Liver (tissue), 9 donors: ENCODE measurements around the gene ST8SIA1. TPM values are rescaled to one million over a fixed set of nuclear protein-coding genes. Genes with fewer than 3 reads are reported as not detected.

ENCODE experiments used
- DNase-seq: peaks from one replicate; pipeline ENCODE4 v3.0.0-alpha.2; 2017; ENCODE audit warnings: low spot score
- H3K27ac ChIP-seq, 2 donors: one replicate each; pipeline ENCODE4 v1.7.0; 2013; ENCODE audit warnings: inconsistent platforms in 2 of 2, low read length in 2 of 2, control low read depth in 1 of 2, low read depth in 1 of 2, mild to moderate bottlenecking in 1 of 2
- H3K27me3 ChIP-seq, 4 donors: one replicate each; pipeline versions ENCODE4 v1.6.1 to v1.7.0; 2013; ENCODE audit warnings: low read length in 3 of 4, inconsistent platforms in 1 of 4, mild to moderate bottlenecking in 1 of 4, moderate library complexity in 1 of 4; ENCODE audit not compliant: control insufficient read depth in 4 of 4, insufficient read depth in 4 of 4
- H3K36me3 ChIP-seq, 4 donors: one replicate each; pipeline versions ENCODE4 v1.6.1 to v1.7.0; 2013; ENCODE audit warnings: low read length in 3 of 4, mild to moderate bottlenecking in 3 of 4, low read depth in 1 of 4, moderate library complexity in 1 of 4; ENCODE audit not compliant: control insufficient read depth in 4 of 4, insufficient read depth in 3 of 4
- H3K4me1 ChIP-seq, 4 donors: one replicate each; pipeline versions ENCODE4 v1.6.1 to v1.7.0; 2013; ENCODE audit warnings: low read length in 3 of 4, mild to moderate bottlenecking in 3 of 4, moderate library complexity in 1 of 4; ENCODE audit not compliant: control insufficient read depth in 4 of 4, insufficient read depth in 4 of 4
- H3K4me3 ChIP-seq, 3 donors: one replicate each; pipeline versions ENCODE4 v1.6.1 to v1.7.0; 2013; ENCODE audit warnings: low read length in 3 of 3, control low read depth in 1 of 3, low read depth in 1 of 3, mild to moderate bottlenecking in 1 of 3
- H3K9ac ChIP-seq, 2 donors: one replicate each; pipeline ENCODE4 v1.7.0; 2013; ENCODE audit warnings: low read length in 2 of 2, mild to moderate bottlenecking in 2 of 2, moderate library complexity in 2 of 2, control low read depth in 1 of 2, low read depth in 1 of 2
- H3K9me3 ChIP-seq, 4 donors: one replicate each; pipeline versions ENCODE4 v1.6.1 to v1.7.0; 2013; ENCODE audit warnings: low read length in 3 of 4; ENCODE audit not compliant: control insufficient read depth in 4 of 4
- EGR1 ChIP-seq, 2 donors: IDR thresholded peaks; 2 replicates each; pipeline ENCODE4 v1.6.1; 2016 to 2018; ENCODE audit warnings: antibody characterized with exemption in 2 of 2, low read depth in 2 of 2
- FOXA1 ChIP-seq: IDR thresholded peaks from 2 replicates; pipeline ENCODE4 v1.6.1; 2016; ENCODE audit warnings: antibody characterized with exemption
- FOXA2 ChIP-seq: IDR thresholded peaks from 2 replicates; pipeline ENCODE4 v1.6.1; 2016; ENCODE audit warnings: antibody characterized with exemption
- GABPA ChIP-seq, 2 donors: IDR thresholded peaks in 1 of 2; conservative IDR thresholded peaks in 1 of 2; 2 replicates each; pipeline ENCODE4 v1.6.1; 2016; ENCODE audit warnings: antibody characterized with exemption in 2 of 2, mild to moderate bottlenecking in 1 of 2, moderate library complexity in 1 of 2
- HNF4A ChIP-seq, 2 donors: conservative IDR thresholded peaks; 2 replicates each; pipeline ENCODE4 v1.6.1; 2016; ENCODE audit warnings: antibody characterized with exemption in 2 of 2, mild to moderate bottlenecking in 2 of 2
- HNF4G ChIP-seq: IDR thresholded peaks from 2 replicates; pipeline ENCODE4 v1.6.1; 2016; ENCODE audit warnings: antibody characterized with exemption
- JUND ChIP-seq, 2 donors: IDR thresholded peaks; 2 replicates each; pipeline ENCODE4 v1.6.1; 2016; ENCODE audit warnings: antibody characterized with exemption in 2 of 2
- RAD21 ChIP-seq, 2 donors: IDR thresholded peaks; 2 replicates each; pipeline ENCODE4 v1.6.1; 2016; ENCODE audit warnings: antibody characterized with exemption in 2 of 2, mild to moderate bottlenecking in 2 of 2
- SP1 ChIP-seq: IDR thresholded peaks from 2 replicates; pipeline ENCODE4 v1.6.1; 2018; ENCODE audit warnings: antibody characterized with exemption, mild to moderate bottlenecking
- TAF1 ChIP-seq: conservative IDR thresholded peaks from 2 replicates; pipeline ENCODE4 v1.6.1; 2016; ENCODE audit warnings: antibody characterized with exemption, mild to moderate bottlenecking
- YY1 ChIP-seq: IDR thresholded peaks from 2 replicates; pipeline ENCODE4 v1.6.1; 2016; ENCODE audit warnings: antibody characterized with exemption, mild to moderate bottlenecking
- WGBS: extraction: QIAGEN DNeasy Blood & Tissue Kit; methylation state at CpG from one replicate; pipeline ENCODE4 v1.1.7; 2013; 5-methylcytosine and 5-hydroxymethylcytosine counted together
- polyA plus RNA-seq, 2 donors: library from polyadenylated mRNA; stranded (reverse) in 1 of 2; unstranded in 1 of 2; fragments of 200-250 nt in 1 of 2; fragments of >200 nt in 1 of 2; fragmentation: Nextera tagmentation in 1 of 2; extraction: Ambion mirVana in 1 of 2; gene quantifications; one replicate each; pipeline versions ENCODE4 v1.2.1 to v1.2.3, GENCODE V29; 2013 to 2015
- total RNA-seq, 2 donors: library from RNA; depleted of rRNA; stranded (reverse); fragments of >200 nt; gene quantifications; one replicate each; pipeline ENCODE4 v1.2.3, GENCODE V29; 2014
- TF ChIP-seq, protein P1 (sequence below): IDR thresholded peaks from 2 replicates; pipeline ENCODE4 v1.6.1; 2016; ENCODE audit warnings: antibody characterized with exemption
- TF ChIP-seq, protein P2 (sequence below): IDR thresholded peaks from 2 replicates; pipeline ENCODE4 v1.6.1; 2016; ENCODE audit warnings: antibody characterized with exemption
- TF ChIP-seq, protein P3 (sequence below): fragments of 150-350 bp; IDR thresholded peaks from 2 replicates; pipeline ENCODE4 v1.5.1; 2017; ENCODE audit warnings: improper control_type of control experiment, low read depth, low read length; ENCODE audit not compliant: missing input control
- donor health status: healthy.
- donor health status: healthy.
- donor health status: healthy.
- donor health status: healthy.
- donor health status: healthy.

Gene ST8SIA1
- total and polyA plus RNA-seq, 4 donors: 0.02 to 1.0 (median 0.17) TPM; not detected in 1

DNA sequence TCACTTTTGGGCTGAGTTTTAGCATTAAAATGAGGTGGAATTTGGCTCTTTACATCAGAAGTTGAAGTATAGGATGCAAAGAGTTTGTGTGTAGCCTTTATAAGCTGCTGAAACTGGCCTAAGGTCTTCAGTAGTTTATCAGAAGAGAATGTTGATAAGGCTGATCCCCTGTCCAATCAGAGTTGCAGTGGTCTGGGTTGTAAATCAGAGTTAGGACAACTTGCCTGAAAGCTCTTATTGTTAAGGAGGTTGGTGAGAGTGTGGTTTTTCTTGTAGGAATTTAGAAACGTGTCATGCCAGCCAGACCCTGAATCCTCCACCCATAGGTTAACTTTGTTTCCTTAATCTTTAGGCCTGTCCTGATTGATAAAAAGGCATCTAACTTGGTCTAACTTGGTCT is 143.5 kb downstream of the ST8SIA1 start:
- Histone ChIP-seq H3K4me3 (no peak overlapping the region), H3K4me1 (no peaks in the 10 kb centered on the region), H3K27ac (no peak overlapping the region), H3K9ac (no peak overlapping the region), H3K27me3 (no peaks in the 10 kb centered on the region), H3K9me3 (no peaks in the 10 kb centered on the region), H3K36me3 (no peaks in the 10 kb centered on the region)
- no peak for DNase-seq
- TF ChIP-seq GABPA (IDR thresholded peaks at IDR 0.05 in 1 of 2, conservative IDR thresholded peaks at IDR 0.05 in 1 of 2): no peak
- whole genome bisulfite sequencing: 34% methylated on average over 1 of the region's 1 CpG

DNA sequence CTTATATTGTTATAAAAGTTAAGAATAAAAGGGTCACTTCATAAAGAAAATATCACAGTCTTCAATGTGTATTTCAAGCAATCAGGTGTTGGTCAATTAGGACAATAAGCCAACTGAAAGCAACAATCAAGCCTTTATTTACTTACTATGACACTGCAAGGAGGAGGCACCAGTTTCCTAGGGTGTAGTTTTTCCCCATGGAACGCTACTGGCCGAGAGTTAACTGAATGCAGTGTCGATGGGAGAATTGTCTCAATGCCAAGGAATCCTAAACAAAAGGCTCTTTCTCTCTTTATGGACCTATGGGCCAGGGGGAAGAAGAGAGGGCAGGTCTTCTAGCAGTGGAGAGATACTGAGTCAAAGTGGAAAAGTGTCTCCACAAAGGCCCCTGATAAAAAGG is 146.1 kb downstream of the ST8SIA1 start:
- no peak overlapping the region for H3K9ac ChIP-seq
- H3K9me3 ChIP-seq: no peaks in the 10 kb centered on the region
- DNase-seq: no peak
- no peaks in the 10 kb centered on the region for H3K4me1 ChIP-seq
- no peaks in the 10 kb centered on the region for H3K27me3 ChIP-seq
- H3K4me3 ChIP-seq: no peak overlapping the region
- no peak overlapping the region for H3K27ac ChIP-seq
- H3K36me3 ChIP-seq: no peaks in the 10 kb centered on the region
- TF ChIP-seq TAF1 (no peak), FOXA1 (no peak)
- TF ChIP-seq, protein P1, sequence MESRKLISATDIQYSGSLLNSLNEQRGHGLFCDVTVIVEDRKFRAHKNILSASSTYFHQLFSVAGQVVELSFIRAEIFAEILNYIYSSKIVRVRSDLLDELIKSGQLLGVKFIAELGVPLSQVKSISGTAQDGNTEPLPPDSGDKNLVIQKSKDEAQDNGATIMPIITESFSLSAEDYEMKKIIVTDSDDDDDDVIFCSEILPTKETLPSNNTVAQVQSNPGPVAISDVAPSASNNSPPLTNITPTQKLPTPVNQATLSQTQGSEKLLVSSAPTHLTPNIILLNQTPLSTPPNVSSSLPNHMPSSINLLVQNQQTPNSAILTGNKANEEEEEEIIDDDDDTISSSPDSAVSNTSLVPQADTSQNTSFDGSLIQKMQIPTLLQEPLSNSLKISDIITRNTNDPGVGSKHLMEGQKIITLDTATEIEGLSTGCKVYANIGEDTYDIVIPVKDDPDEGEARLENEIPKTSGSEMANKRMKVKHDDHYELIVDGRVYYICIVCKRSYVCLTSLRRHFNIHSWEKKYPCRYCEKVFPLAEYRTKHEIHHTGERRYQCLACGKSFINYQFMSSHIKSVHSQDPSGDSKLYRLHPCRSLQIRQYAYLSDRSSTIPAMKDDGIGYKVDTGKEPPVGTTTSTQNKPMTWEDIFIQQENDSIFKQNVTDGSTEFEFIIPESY: no peak
- TF ChIP-seq, protein P2, sequence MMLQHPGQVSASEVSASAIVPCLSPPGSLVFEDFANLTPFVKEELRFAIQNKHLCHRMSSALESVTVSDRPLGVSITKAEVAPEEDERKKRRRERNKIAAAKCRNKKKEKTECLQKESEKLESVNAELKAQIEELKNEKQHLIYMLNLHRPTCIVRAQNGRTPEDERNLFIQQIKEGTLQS: no peak
- 73% methylated on average over 3 of the region's 3 CpGs for WGBS

DNA sequence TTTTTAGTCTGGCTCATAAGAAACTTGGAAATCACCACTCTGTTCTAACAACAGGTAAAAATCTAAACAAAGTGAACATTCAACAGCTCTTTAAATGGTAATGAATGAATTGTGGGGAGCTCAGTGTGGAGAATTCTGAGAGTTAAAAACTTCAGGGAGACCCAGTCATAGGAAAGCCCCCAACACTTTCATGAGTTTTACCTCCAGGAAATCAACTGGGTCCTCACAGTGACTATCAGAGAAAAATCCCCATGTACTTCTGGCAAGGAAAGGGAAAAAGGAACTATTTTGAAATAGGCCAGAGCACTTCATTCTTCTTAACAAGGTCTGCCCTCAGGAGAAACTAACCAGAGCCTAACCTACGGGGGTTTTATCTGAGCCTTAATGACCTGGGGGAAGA is 153.8 kb downstream of the ST8SIA1 start:
- no peaks in the 10 kb centered on the region for H3K4me1 ChIP-seq
- no peak for DNase-seq
- H3K27ac ChIP-seq: no peak overlapping the region
- TF ChIP-seq FOXA1 (no peak), GABPA (IDR thresholded peaks at IDR 0.05 in 1 of 2, conservative IDR thresholded peaks at IDR 0.05 in 1 of 2) (no peak), EGR1 (IDR thresholded peaks at IDR 0.05; ENCODE audit: low read depth in 2 of 2) (no peak), JUND (IDR thresholded peaks at IDR 0.05) (no peak), FOXA2 (no peak), RAD21 (IDR thresholded peaks at IDR 0.05) (no peak), YY1 (no peak), SP1 (no peak), TAF1 (no peak), HNF4A (conservative IDR thresholded peaks at IDR 0.05) (no peak)
- TF ChIP-seq, protein P2: no peak
- H3K27me3 ChIP-seq: no peaks in the 10 kb centered on the region
- H3K36me3 ChIP-seq: no peaks in the 10 kb centered on the region
- WGBS: 65% methylated on average over 1 of the region's 1 CpG
- H3K9me3 ChIP-seq: no peaks in the 10 kb centered on the region
- no peak overlapping the region for H3K9ac ChIP-seq
- H3K4me3 ChIP-seq: no peak overlapping the region

DNA sequence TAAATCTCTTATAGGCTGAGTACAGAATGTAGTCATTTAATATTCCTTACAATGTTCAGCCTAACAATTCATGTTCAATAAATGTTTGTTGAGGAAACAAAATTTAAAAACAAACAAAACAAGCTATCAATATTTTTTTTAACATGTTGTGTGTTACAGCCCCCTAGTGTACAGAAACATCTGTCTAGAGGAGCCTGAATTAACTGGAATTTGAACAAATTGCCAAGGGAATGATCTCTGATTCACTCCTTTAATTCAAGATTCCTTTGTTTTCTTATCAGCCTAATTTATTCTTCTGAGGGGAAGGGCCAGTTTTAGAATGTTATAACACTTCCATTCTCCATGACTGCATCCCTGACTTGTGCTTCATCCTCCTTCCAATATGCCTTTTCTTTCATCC is 161.3 kb downstream of the ST8SIA1 start:
- no peak overlapping the region for H3K9ac ChIP-seq
- no peak for TF ChIP-seq HNF4G
- TF ChIP-seq, protein P2: no peak
- TF ChIP-seq, protein P3, sequence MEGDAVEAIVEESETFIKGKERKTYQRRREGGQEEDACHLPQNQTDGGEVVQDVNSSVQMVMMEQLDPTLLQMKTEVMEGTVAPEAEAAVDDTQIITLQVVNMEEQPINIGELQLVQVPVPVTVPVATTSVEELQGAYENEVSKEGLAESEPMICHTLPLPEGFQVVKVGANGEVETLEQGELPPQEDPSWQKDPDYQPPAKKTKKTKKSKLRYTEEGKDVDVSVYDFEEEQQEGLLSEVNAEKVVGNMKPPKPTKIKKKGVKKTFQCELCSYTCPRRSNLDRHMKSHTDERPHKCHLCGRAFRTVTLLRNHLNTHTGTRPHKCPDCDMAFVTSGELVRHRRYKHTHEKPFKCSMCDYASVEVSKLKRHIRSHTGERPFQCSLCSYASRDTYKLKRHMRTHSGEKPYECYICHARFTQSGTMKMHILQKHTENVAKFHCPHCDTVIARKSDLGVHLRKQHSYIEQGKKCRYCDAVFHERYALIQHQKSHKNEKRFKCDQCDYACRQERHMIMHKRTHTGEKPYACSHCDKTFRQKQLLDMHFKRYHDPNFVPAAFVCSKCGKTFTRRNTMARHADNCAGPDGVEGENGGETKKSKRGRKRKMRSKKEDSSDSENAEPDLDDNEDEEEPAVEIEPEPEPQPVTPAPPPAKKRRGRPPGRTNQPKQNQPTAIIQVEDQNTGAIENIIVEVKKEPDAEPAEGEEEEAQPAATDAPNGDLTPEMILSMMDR: peak; percentile 5
- H3K27me3 ChIP-seq: no peaks in the 10 kb centered on the region
- H3K4me1 ChIP-seq: no peaks in the 10 kb centered on the region
- no peaks in the 10 kb centered on the region for H3K36me3 ChIP-seq
- no peaks in the 10 kb centered on the region for H3K9me3 ChIP-seq
- no peak overlapping the region for H3K27ac ChIP-seq
- no peak overlapping the region for H3K4me3 ChIP-seq
- no peak for DNase-seq
